Ishikawa (cell line): ENCODE results near the gene CHCHD3.

Experiments
- EP300 ChIP-seq: IDR thresholded peaks from 2 replicates; pipeline ENCODE4 v1.6.1; 2012; ENCODE audit warnings: borderline replicate concordance
- FOXM1 ChIP-seq: IDR thresholded peaks from 2 replicates; pipeline ENCODE4 v1.6.1; 2012; ENCODE audit warnings: low read depth, borderline replicate concordance
- RAD21 ChIP-seq: IDR thresholded peaks from 2 replicates; pipeline ENCODE4 v1.6.1; 2012; ENCODE audit warnings: low read depth
- TCF12 ChIP-seq: IDR thresholded peaks from 2 replicates; pipeline ENCODE4 v1.6.1; 2012; ENCODE audit warnings: low read depth
- TEAD4 ChIP-seq: IDR thresholded peaks from 2 replicates; pipeline ENCODE4 v1.6.1; 2012
- TF ChIP-seq, protein P1 (sequence below): IDR thresholded peaks from 2 replicates; pipeline ENCODE4 v1.6.1; 2012; ENCODE audit warnings: low read depth, mild to moderate bottlenecking

DNA sequence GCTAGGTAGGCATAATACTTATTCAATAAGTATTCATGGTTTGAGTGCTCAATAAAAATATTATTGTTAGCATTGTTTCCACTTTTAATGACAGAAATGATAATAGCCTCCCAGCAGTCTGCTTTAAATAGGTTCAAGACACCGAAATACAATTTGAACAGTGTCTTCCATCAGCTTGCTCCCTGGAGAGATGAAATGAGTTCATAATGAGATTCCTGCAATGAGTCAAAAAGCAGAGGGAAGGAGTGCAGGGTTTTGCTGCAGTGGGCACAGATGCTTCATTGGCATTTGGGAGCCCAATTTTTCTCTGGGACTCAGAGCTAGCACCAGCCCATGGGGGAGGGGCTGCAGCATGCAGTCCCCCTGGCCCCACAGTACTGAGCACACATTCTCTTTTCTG, 32.6 kb upstream of the CHCHD3 start:
- TF ChIP-seq TEAD4: no peak
- TF ChIP-seq FOXM1: no peak
- no peak for TF ChIP-seq TCF12
- no peak for TF ChIP-seq EP300
- TF ChIP-seq, protein P1, sequence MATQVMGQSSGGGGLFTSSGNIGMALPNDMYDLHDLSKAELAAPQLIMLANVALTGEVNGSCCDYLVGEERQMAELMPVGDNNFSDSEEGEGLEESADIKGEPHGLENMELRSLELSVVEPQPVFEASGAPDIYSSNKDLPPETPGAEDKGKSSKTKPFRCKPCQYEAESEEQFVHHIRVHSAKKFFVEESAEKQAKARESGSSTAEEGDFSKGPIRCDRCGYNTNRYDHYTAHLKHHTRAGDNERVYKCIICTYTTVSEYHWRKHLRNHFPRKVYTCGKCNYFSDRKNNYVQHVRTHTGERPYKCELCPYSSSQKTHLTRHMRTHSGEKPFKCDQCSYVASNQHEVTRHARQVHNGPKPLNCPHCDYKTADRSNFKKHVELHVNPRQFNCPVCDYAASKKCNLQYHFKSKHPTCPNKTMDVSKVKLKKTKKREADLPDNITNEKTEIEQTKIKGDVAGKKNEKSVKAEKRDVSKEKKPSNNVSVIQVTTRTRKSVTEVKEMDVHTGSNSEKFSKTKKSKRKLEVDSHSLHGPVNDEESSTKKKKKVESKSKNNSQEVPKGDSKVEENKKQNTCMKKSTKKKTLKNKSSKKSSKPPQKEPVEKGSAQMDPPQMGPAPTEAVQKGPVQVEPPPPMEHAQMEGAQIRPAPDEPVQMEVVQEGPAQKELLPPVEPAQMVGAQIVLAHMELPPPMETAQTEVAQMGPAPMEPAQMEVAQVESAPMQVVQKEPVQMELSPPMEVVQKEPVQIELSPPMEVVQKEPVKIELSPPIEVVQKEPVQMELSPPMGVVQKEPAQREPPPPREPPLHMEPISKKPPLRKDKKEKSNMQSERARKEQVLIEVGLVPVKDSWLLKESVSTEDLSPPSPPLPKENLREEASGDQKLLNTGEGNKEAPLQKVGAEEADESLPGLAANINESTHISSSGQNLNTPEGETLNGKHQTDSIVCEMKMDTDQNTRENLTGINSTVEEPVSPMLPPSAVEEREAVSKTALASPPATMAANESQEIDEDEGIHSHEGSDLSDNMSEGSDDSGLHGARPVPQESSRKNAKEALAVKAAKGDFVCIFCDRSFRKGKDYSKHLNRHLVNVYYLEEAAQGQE: no peak
- TF ChIP-seq RAD21: no peak
